Brain microvascular endothelial cell (primary cell): ENCODE data around the gene ZNF787.

Experiments
- DNase-seq: peaks from one replicate; pipeline ENCODE4 v3.0.0-alpha.2; 2020
- H3K27ac ChIP-seq: fragments of 250-450 bp; sonication (Bioruptor Pico); 2 replicates; pipeline ENCODE4 v1.5.1; 2020; ENCODE audit warnings: mild to moderate bottlenecking, moderate library complexity
- H3K27me3 ChIP-seq: fragments of 250-450 bp; sonication (Bioruptor Pico); replicated peaks from 2 replicates; pipeline ENCODE4 v1.5.1; 2020; ENCODE audit warnings: mild to moderate bottlenecking
- H3K36me3 ChIP-seq: fragments of 250-450 bp; sonication (Bioruptor Pico); replicated peaks from 2 replicates; pipeline ENCODE4 v1.5.1; 2020; ENCODE audit warnings: mild to moderate bottlenecking
- H3K4me3 ChIP-seq: 2 replicates; pipeline ENCODE4 v1.5.1; 2011; ENCODE audit warnings: low read depth, mild to moderate bottlenecking, control low read depth, low read length, moderate library complexity
- CTCF ChIP-seq: IDR thresholded peaks from 2 replicates; pipeline ENCODE4 v1.5.1; 2011; ENCODE audit warnings: low read depth, mild to moderate bottlenecking, moderate library complexity, low read length, control low read depth, inconsistent platforms; ENCODE audit errors: missing control alignments
- in situ Hi-C: cut with HindIII; loops from 2 replicates; pipeline ENCODE4 v1.10.0; 2017; ENCODE audit warnings: low sequenced_read_pairs, low pct_ligation_motif_present

Gene ZNF787

GRCh38 chr19:56130006-56130405 is 8.9 kb upstream of the ZNF787 start:
- DNase-seq, result no peak
- no peak overlapping the region for H3K27ac ChIP-seq
- H3K36me3 ChIP-seq, result no peaks in the 10 kb centered on the region
- TF ChIP-seq CTCF, result no peak
- H3K4me3 ChIP-seq, result no peak overlapping the region
- no peaks in the 10 kb centered on the region for H3K27me3 ChIP-seq
- in situ Hi-C loops, result no loop called here

GRCh38 chr19:56126983-56127780 is 6.1 kb upstream of the ZNF787 start:
- H3K27ac ChIP-seq, result no peak overlapping the region
- no peak overlapping the region for H3K4me3 ChIP-seq
- DNase-seq, result no peak
- TF ChIP-seq CTCF, result no peak
- in situ Hi-C loops, result no loop called here
- no peaks in the 10 kb centered on the region for H3K27me3 ChIP-seq
- H3K36me3 ChIP-seq, result no peaks in the 10 kb centered on the region

GRCh38 chr19:56125806-56126590 is 4.9 kb upstream of the ZNF787 start:
- no peaks in the 10 kb centered on the region for H3K27me3 ChIP-seq
- TF ChIP-seq CTCF, result no peak
- no peak for DNase-seq
- no peaks in the 10 kb centered on the region for H3K36me3 ChIP-seq
- H3K27ac ChIP-seq, result no peak overlapping the region
- in situ Hi-C loops, result no loop called here
- H3K4me3 ChIP-seq, result no peak overlapping the region

- in situ Hi-C loops, result no loop called here
- no peak for DNase-seq
- H3K27me3 ChIP-seq, result no peaks in the 10 kb centered on the region
- no peaks in the 10 kb centered on the region for H3K36me3 ChIP-seq
- TF ChIP-seq CTCF, result no peak
- no peak overlapping the region for H3K4me3 ChIP-seq
- H3K27ac ChIP-seq, result no peak overlapping the region
Measured at GRCh38 chr19:56124578-56124977, 3.5 kb upstream of the ZNF787 start.

- TF ChIP-seq CTCF, result no peak
- in situ Hi-C loops, result no loop called here
Measured at GRCh38 chr19:56123266-56123891, 2.3 kb upstream of the ZNF787 start.

More at GRCh38 chr19:56123266-56123891, 2.3 kb upstream of the ZNF787 start:
- no peaks in the 10 kb centered on the region for H3K36me3 ChIP-seq
- H3K27me3 ChIP-seq, result no peaks in the 10 kb centered on the region
- no peak overlapping the region for H3K27ac ChIP-seq
- no peak for DNase-seq
- no peak overlapping the region for H3K4me3 ChIP-seq
